HCT116 (cell line): ENCODE measurements around the gene ASCC1. TPM values are rescaled to one million over a fixed set of nuclear protein-coding genes. Genes with fewer than 3 reads are reported as not detected.

ENCODE experiments used
- ATAC-seq: fragments of 200-7000 bp; cut with Tn5 transposase; 2 replicates; pipeline ENCODE4 v1.9.1; 2020; ENCODE audit warnings: mild to moderate bottlenecking, moderate library complexity
- BruUV-seq: library from RNA; stranded (reverse); fragments of 400-500 nt; replicated peaks from 2 replicates; lab custom pipeline; 2021; lab: Mats Ljungman, UMichigan
- CTCF ChIA-PET: fragments of 300-600 bp; sonication (Branson Sonifier 250); formaldehyde crosslinking; loops from one replicate; lab custom pipeline; 2021; ENCODE audit warnings: antibody characterized with exemption; lab: Charles Lee
- POLR2A ChIA-PET: fragments of 300-600, 350-600 bp; sonication (Branson Sonifier 250); formaldehyde crosslinking; loops from one replicate; lab custom pipeline; 2021; ENCODE audit warnings: antibody characterized with exemption; lab: Charles Lee
- RAD21 ChIA-PET, 2 experiments: fragments of 300-600 bp; sonication (Branson Sonifier 250); formaldehyde crosslinking; loops; one replicate each; lab custom pipeline; 2023; ENCODE audit warnings: low total read pairs in 2 of 2; ENCODE audit not compliant: uncharacterized antibody in 2 of 2, unreplicated experiment in 2 of 2, low non-redundant PET in 1 of 2; lab: Charles Lee
- DNase-seq: peaks from one replicate; pipeline ENCODE4 v3.0.0-alpha.2; 2010; ENCODE audit warnings: low read depth, low spot score
- H2AFZ ChIP-seq: fragments of 200-600 bp; shearing (Covaris generic), sonication (generic); 2 replicates; pipeline ENCODE4 v1.6.1; 2017; ENCODE audit warnings: low read depth, mixed run types, mixed read lengths, antibody characterized with exemption, low read length; ENCODE audit not compliant: poor library complexity, severe bottlenecking
- H3K27ac ChIP-seq: 2 replicates; pipeline ENCODE4 v1.5.1; 2012; ENCODE audit warnings: low read depth, low read length
- H3K27me3 ChIP-seq: fragments of 200-600 bp; sonication (generic); 2 replicates; pipeline ENCODE4 v1.6.1; 2016; ENCODE audit warnings: mixed run types, low read length, mixed read lengths; ENCODE audit not compliant: insufficient read depth
- H3K36me3 ChIP-seq, 2 experiments: fragments of 200-500 bp in 1 of 2; fragments of 200-600 bp in 1 of 2; sonication (Bioruptor generic) in 1 of 2; sonication (generic) in 1 of 2; 2 replicates each; pipeline versions ENCODE4 v1.5.1 to v1.6.1; 2014 to 2016; ENCODE audit warnings: low read length in 2 of 2, inconsistent platforms in 1 of 2, mixed read lengths in 1 of 2, mixed run types in 1 of 2; ENCODE audit not compliant: insufficient read depth in 2 of 2, control insufficient read depth in 1 of 2
- H3K4me1 ChIP-seq, 2 experiments: fragments of 200-600 bp in 1 of 2; sonication (generic) in 1 of 2; 2 replicates each; pipeline versions ENCODE4 v1.5.1 to v1.6.1; 2012 to 2017; ENCODE audit warnings: low read length in 2 of 2, inconsistent platforms in 1 of 2, mild to moderate bottlenecking in 1 of 2, mixed read lengths in 1 of 2, mixed run types in 1 of 2, moderate library complexity in 1 of 2; ENCODE audit not compliant: insufficient read depth in 2 of 2, control insufficient read depth in 1 of 2
- H3K4me2 ChIP-seq: fragments of 200-600 bp; sonication (generic); 2 replicates; pipeline ENCODE4 v1.6.1; 2017; ENCODE audit warnings: mixed run types, low read length, mixed read lengths
- H3K4me3 ChIP-seq, 2 experiments: fragments of 200-600 bp in 1 of 2; sonication (generic) in 1 of 2; replicated peaks in 1 of 2; 2 replicates each; pipeline ENCODE4 v1.5.1; 2011 to 2016; ENCODE audit warnings: low read length in 2 of 2, control low read depth in 1 of 2, low read depth in 1 of 2, mild to moderate bottlenecking in 1 of 2, mixed read lengths in 1 of 2, mixed run types in 1 of 2
- H3K79me2 ChIP-seq: fragments of 200-600 bp; sonication (generic); 2 replicates; pipeline ENCODE4 v1.6.1; 2017; ENCODE audit warnings: mild to moderate bottlenecking, mixed run types, low read length, moderate library complexity, mixed read lengths; ENCODE audit not compliant: insufficient read depth
- H3K9ac ChIP-seq: fragments of 200-600 bp; sonication (generic); 2 replicates; pipeline ENCODE4 v1.6.1; 2016; ENCODE audit warnings: low read length, mixed read lengths
- H3K9me2 ChIP-seq: fragments of 200-600 bp; sonication (generic), shearing (Covaris generic); 2 replicates; pipeline ENCODE4 v1.6.1; 2017; ENCODE audit warnings: mixed run types, mild to moderate bottlenecking, moderate library complexity; ENCODE audit not compliant: insufficient read depth
- H3K9me3 ChIP-seq, 2 experiments: fragments of 200-500 bp in 1 of 2; fragments of 200-600 bp in 1 of 2; sonication (Bioruptor generic) in 1 of 2; sonication (generic) in 1 of 2; 2 replicates each; pipeline ENCODE4 v1.6.1; 2014 to 2017; ENCODE audit warnings: low read length in 2 of 2, mixed read lengths in 2 of 2, inconsistent platforms in 1 of 2, low read depth in 1 of 2, mild to moderate bottlenecking in 1 of 2, mixed run types in 1 of 2, moderate library complexity in 1 of 2; ENCODE audit not compliant: control insufficient read depth in 1 of 2, insufficient read depth in 1 of 2
- H4K20me1 ChIP-seq: fragments of 200-600 bp; sonication (generic), shearing (Covaris generic); 2 replicates; pipeline ENCODE4 v1.6.1; 2017; ENCODE audit warnings: mixed run types, mild to moderate bottlenecking, moderate library complexity; ENCODE audit not compliant: insufficient read depth
- CBX3 ChIP-seq: IDR thresholded peaks from 2 replicates; pipeline ENCODE4 v1.6.1; 2012; ENCODE audit warnings: low read depth
- CEBPB ChIP-seq: IDR thresholded peaks from 2 replicates; pipeline ENCODE4 v1.6.1; 2012; ENCODE audit warnings: low read depth
- EZH2 ChIP-seq: fragments of 200-600 bp; sonication (generic); IDR thresholded peaks from 2 replicates; pipeline ENCODE4 v1.6.1; 2017; ENCODE audit warnings: antibody characterized with exemption, mixed run types
- EZH2phosphoT487 ChIP-seq: fragments of 200-600 bp; IDR thresholded peaks from 2 replicates; pipeline ENCODE4 v1.6.1; 2018; ENCODE audit warnings: antibody characterized with exemption, borderline replicate concordance
- FOSL1 ChIP-seq: IDR thresholded peaks from 2 replicates; pipeline ENCODE4 v1.6.1; 2012; ENCODE audit warnings: low read depth
- POLR2A ChIP-seq: IDR thresholded peaks from 2 replicates; pipeline ENCODE4 v1.7.0; 2011; ENCODE audit warnings: borderline replicate concordance; ENCODE audit not compliant: insufficient read depth, insufficient read length; ENCODE audit errors: extremely low read depth
- RAD21 ChIP-seq: IDR thresholded peaks from 2 replicates; pipeline ENCODE4 v1.6.1; 2012; ENCODE audit warnings: low read depth, mild to moderate bottlenecking
- SRF ChIP-seq: IDR thresholded peaks from 2 replicates; pipeline ENCODE4 v1.6.1; 2012; ENCODE audit warnings: low read depth
- TCF7L2 ChIP-seq: IDR thresholded peaks from 2 replicates; pipeline ENCODE4 v1.7.0; 2011; ENCODE audit warnings: borderline replicate concordance, inconsistent platforms; ENCODE audit not compliant: insufficient read depth, insufficient read length; ENCODE audit errors: extremely low read depth
- YY1 ChIP-seq: IDR thresholded peaks from 2 replicates; pipeline ENCODE4 v1.6.1; 2011; ENCODE audit warnings: low read length, low read depth, moderate library complexity, mild to moderate bottlenecking; ENCODE audit not compliant: insufficient replicate concordance; ENCODE audit errors: extremely low read depth
- intact Hi-C: fragments of 100-400 bp; cut with micrococcal nuclease; formaldehyde crosslinking; loops from 2 replicates; pipeline ENCODE4 v1.10.0; 2022
- total RNA-seq: library from RNA; stranded (reverse); gene quantifications from one replicate; pipeline ENCODE4 v1.2.1, GENCODE V29; 2021; ENCODE audit not compliant: unreplicated experiment
- TF ChIP-seq, protein P1 (sequence below): IDR thresholded peaks from 2 replicates; pipeline ENCODE4 v1.6.1; 2012
- TF ChIP-seq, protein P2 (sequence below), 3 experiments: fragments of 200-600 bp in 1 of 3; sonication (generic) in 1 of 3; IDR thresholded peaks in 2 of 3; conservative IDR thresholded peaks in 1 of 3; 2 replicates each; pipeline ENCODE4 v1.5.1; 2012 to 2017; ENCODE audit warnings: low read depth in 2 of 3, low read length in 2 of 3, antibody characterized with exemption in 1 of 3, borderline replicate concordance in 1 of 3, control low read depth in 1 of 3, mild to moderate bottlenecking in 1 of 3, mixed read lengths in 1 of 3, mixed run types in 1 of 3, moderate library complexity in 1 of 3; ENCODE audit not compliant: insufficient read depth in 1 of 3
- TF ChIP-seq, protein P3 (sequence below): IDR thresholded peaks from 2 replicates; pipeline ENCODE4 v1.6.1; 2012; ENCODE audit warnings: low read depth
- TF ChIP-seq, protein P4 (sequence below): IDR thresholded peaks from 2 replicates; pipeline ENCODE4 v1.6.1; 2012

Gene ASCC1
- total RNA-seq, 1 experiment from 2014 or later, result 34.5 TPM

DNA sequence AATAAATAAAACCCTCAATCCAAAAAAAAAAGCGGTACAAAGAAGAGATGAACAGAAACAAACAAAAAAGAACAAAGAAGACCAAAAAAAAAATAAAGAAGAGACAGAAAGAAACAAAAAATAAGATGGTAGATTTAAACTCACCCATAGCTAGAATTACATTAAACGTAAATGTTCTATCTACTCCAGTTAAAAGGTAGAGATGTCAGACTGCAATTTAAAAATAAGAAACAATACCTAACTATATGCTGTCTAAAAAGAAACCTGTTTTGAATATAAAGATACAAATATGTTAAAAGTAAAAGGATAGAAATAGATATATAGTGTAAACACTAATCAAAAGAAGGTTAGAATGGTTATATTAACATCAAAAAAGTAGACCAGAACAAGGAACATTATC, 31.9 kb downstream of the ASCC1 start:
- peaks cover 0 to 9% of the 10 kb centered on the region in 2 experiments; a peak in 1 of 4 replicates for H3K36me3 ChIP-seq
- peaks cover 0 to 9% of the 10 kb centered on the region in 2 experiments; a peak in 3 of 4 replicates for H3K9me3 ChIP-seq
- RAD21 ChIA-PET, result no interaction called here
- H3K27me3 ChIP-seq, result no peaks in the 10 kb centered on the region
- no TSS peak for BruUV-seq
- DNase-seq (no peak), ATAC-seq (no peak)
- no peak overlapping the region for H3K27ac ChIP-seq
- H3K4me2 ChIP-seq, result no peak overlapping the region
- no peak overlapping the region for H3K4me3 ChIP-seq
- no peak for TF ChIP-seq FOSL1
- TF ChIP-seq CEBPB, result no peak
- no peak for TF ChIP-seq SRF
- TF ChIP-seq, protein P1, sequence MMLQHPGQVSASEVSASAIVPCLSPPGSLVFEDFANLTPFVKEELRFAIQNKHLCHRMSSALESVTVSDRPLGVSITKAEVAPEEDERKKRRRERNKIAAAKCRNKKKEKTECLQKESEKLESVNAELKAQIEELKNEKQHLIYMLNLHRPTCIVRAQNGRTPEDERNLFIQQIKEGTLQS, result no peak
- no peak for TF ChIP-seq EZH2phosphoT487
- peak; percentile 48; the same call in 1 of the 2 replicates for TF ChIP-seq CBX3
- H3K9me2 ChIP-seq, result no peaks in the 10 kb centered on the region
- CTCF ChIA-PET, result no interaction called here
- no peaks in the 10 kb centered on the region for H4K20me1 ChIP-seq
- no peaks in the 10 kb centered on the region for H3K4me1 ChIP-seq
- H3K9ac ChIP-seq, result no peak overlapping the region
- H3K79me2 ChIP-seq, result no peaks in the 10 kb centered on the region
- intact Hi-C loops, result no loop called here
- no peak overlapping the region for H2AFZ ChIP-seq
- POLR2A ChIA-PET, result no interaction called here

DNA sequence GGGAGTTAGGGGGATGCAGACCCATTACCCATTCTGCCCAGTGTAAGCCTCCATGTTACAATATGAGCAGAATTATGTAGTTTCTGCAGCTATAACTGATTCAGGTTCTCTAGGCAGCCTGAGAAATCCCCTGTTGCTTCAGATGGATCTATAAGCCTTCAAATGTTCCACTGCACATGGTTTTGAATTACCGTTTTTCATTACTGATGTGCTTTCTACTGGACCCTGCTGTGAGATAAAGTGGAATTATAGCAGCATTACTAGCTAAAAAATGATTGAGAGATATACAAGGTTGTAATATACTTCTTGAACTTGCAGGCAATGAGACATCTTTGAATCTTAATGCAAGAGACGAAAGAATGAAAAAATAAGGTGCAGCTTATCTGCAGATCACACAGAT, 38.6 kb downstream of the ASCC1 start:
- DNase-seq (no peak), ATAC-seq (no peak)
- H2AFZ ChIP-seq, result no peak overlapping the region
- peaks cover 33 to 34% of the 10 kb centered on the region in 2 experiments for H3K4me1 ChIP-seq
- H3K9ac ChIP-seq, result no peak overlapping the region
- no peak overlapping the region for H3K4me2 ChIP-seq
- no peaks in the 10 kb centered on the region for H3K79me2 ChIP-seq
- ChIA-PET POLR2A (no interaction called here), RAD21 (no interaction called here), CTCF (no interaction called here)
- no peaks in the 10 kb centered on the region for H4K20me1 ChIP-seq
- no peak overlapping the region for H3K4me3 ChIP-seq
- TF ChIP-seq EZH2phosphoT487, result no peak
- no peak for TF ChIP-seq TCF7L2
- TF ChIP-seq, protein P2, sequence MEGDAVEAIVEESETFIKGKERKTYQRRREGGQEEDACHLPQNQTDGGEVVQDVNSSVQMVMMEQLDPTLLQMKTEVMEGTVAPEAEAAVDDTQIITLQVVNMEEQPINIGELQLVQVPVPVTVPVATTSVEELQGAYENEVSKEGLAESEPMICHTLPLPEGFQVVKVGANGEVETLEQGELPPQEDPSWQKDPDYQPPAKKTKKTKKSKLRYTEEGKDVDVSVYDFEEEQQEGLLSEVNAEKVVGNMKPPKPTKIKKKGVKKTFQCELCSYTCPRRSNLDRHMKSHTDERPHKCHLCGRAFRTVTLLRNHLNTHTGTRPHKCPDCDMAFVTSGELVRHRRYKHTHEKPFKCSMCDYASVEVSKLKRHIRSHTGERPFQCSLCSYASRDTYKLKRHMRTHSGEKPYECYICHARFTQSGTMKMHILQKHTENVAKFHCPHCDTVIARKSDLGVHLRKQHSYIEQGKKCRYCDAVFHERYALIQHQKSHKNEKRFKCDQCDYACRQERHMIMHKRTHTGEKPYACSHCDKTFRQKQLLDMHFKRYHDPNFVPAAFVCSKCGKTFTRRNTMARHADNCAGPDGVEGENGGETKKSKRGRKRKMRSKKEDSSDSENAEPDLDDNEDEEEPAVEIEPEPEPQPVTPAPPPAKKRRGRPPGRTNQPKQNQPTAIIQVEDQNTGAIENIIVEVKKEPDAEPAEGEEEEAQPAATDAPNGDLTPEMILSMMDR (IDR thresholded peaks at IDR 0.05 in 2 of 3, conservative IDR thresholded peaks at IDR 0.05 in 1 of 3; ENCODE audit: borderline replicate concordance in 1 of 3, insufficient read depth in 1 of 3, low read depth in 2 of 3, low read length in 2 of 3), result no peak
- TF ChIP-seq, protein P3, sequence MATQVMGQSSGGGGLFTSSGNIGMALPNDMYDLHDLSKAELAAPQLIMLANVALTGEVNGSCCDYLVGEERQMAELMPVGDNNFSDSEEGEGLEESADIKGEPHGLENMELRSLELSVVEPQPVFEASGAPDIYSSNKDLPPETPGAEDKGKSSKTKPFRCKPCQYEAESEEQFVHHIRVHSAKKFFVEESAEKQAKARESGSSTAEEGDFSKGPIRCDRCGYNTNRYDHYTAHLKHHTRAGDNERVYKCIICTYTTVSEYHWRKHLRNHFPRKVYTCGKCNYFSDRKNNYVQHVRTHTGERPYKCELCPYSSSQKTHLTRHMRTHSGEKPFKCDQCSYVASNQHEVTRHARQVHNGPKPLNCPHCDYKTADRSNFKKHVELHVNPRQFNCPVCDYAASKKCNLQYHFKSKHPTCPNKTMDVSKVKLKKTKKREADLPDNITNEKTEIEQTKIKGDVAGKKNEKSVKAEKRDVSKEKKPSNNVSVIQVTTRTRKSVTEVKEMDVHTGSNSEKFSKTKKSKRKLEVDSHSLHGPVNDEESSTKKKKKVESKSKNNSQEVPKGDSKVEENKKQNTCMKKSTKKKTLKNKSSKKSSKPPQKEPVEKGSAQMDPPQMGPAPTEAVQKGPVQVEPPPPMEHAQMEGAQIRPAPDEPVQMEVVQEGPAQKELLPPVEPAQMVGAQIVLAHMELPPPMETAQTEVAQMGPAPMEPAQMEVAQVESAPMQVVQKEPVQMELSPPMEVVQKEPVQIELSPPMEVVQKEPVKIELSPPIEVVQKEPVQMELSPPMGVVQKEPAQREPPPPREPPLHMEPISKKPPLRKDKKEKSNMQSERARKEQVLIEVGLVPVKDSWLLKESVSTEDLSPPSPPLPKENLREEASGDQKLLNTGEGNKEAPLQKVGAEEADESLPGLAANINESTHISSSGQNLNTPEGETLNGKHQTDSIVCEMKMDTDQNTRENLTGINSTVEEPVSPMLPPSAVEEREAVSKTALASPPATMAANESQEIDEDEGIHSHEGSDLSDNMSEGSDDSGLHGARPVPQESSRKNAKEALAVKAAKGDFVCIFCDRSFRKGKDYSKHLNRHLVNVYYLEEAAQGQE, result no peak
- no peak for TF ChIP-seq RAD21
- TF ChIP-seq SRF, result no peak
- TF ChIP-seq EZH2, result no peak
- TF ChIP-seq POLR2A, result no peak
- TF ChIP-seq, protein P4, sequence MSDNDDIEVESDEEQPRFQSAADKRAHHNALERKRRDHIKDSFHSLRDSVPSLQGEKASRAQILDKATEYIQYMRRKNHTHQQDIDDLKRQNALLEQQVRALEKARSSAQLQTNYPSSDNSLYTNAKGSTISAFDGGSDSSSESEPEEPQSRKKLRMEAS, result no peak
- TF ChIP-seq YY1, result no peak
- TF ChIP-seq, protein P1, result no peak
- TF ChIP-seq CBX3, result no peak
- no peaks in the 10 kb centered on the region for H3K9me2 ChIP-seq
- H3K36me3 ChIP-seq, result no peaks in the 10 kb centered on the region
- BruUV-seq, result no TSS peak
- H3K27ac ChIP-seq, result no peak overlapping the region
- H3K9me3 ChIP-seq, result no peaks in the 10 kb centered on the region
- intact Hi-C loops, result no loop called here
- H3K27me3 ChIP-seq, result no peaks in the 10 kb centered on the region
